Testis (tissue), 2 donors: ENCODE data around the gene C21orf58.

ENCODE experiments used
- POLR2A ChIP-seq: fragments of 450-650 bp; IDR thresholded peaks from one replicate; pipeline ENCODE4 v1.6.1; 2017; ENCODE audit warnings: antibody characterized with exemption, mild to moderate bottlenecking, moderate library complexity
- TF ChIP-seq, protein P1 (sequence below), 3 experiments: fragments of 450-650 bp in 2 of 3; fragments of 200-600 bp in 1 of 3; sonication (generic) in 1 of 3; IDR thresholded peaks; one replicate each; pipeline ENCODE4 v1.5.1; 2016 to 2019; ENCODE audit warnings: antibody characterized with exemption in 3 of 3, mild to moderate bottlenecking in 2 of 3, moderate library complexity in 1 of 3

DNA sequence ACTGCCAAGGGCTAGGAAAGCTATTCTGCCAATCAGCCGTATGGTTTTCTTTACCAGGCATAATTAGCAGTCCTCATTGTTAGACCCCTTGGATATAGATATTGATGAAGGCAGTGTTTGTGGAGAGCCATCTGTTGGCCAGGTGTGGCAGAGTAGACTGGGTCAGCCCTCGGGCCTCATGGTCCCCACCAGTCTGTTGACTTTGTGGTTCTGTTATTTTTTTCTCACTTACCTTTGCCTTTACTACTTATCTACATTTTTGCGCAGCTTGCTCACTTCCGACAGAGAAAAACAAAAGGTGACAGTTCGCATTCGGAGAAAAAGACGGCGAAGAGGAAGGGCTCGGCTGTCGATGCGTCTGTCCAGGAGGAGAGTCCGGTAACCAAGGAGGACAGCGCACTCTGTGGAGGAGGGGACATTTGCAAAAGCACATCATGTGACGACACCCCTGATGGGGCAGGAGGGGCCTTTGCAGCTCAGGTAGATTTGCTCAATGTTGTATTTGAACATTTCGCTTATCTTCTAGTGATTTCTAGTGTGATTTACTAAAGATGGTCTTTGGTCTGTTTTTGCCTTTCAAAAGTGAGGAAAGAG is 2.5 kb upstream of the C21orf58 start:
- TF ChIP-seq, protein P1, sequence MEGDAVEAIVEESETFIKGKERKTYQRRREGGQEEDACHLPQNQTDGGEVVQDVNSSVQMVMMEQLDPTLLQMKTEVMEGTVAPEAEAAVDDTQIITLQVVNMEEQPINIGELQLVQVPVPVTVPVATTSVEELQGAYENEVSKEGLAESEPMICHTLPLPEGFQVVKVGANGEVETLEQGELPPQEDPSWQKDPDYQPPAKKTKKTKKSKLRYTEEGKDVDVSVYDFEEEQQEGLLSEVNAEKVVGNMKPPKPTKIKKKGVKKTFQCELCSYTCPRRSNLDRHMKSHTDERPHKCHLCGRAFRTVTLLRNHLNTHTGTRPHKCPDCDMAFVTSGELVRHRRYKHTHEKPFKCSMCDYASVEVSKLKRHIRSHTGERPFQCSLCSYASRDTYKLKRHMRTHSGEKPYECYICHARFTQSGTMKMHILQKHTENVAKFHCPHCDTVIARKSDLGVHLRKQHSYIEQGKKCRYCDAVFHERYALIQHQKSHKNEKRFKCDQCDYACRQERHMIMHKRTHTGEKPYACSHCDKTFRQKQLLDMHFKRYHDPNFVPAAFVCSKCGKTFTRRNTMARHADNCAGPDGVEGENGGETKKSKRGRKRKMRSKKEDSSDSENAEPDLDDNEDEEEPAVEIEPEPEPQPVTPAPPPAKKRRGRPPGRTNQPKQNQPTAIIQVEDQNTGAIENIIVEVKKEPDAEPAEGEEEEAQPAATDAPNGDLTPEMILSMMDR (IDR thresholded peaks at IDR 0.05) = no peak
- no peak for TF ChIP-seq POLR2A
